HG03060 (cell line): Measurements from ENCODE around the gene ADCY7.
"Not testable (repeated sequence)": the region's sequence is repeated elsewhere in the genome, so short reads cannot be mapped to it uniquely, and the experiment has no call there.

Experiments
- ATAC-seq: cut with Tn5 transposase; IDR thresholded peaks from one replicate; pipeline ENCODE4 v1.9.1; 2021; ENCODE audit warnings: low read depth, moderate number of reproducible peaks; ENCODE audit not compliant: unreplicated experiment

The ADCY7 gene

GRCh38 chr16:50329446-50330189 lies 63.3 kb downstream of the ADCY7 start:
- ATAC-seq, result no peak

DNA sequence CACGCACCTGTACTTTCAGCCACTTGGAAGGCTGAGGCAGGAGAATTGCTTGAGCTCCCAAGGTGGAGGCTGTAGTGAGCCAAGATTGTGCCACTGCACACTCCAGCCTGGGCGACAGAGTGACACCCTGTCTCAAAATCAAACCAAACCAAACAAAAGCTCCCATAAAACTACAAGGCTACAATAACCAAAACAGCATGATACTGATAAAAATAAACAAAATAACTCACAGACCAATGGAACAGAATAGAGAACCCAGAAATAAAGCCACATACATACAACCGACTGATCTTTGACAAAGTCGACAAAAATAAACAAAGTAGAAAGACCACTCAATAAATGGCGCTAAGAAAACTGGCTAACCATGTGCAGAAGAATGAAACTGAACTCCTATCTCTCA lies 65.2 kb downstream of the ADCY7 start:
- ATAC-seq, result no peak

- ATAC-seq, result no peak
These were observed 66.2 kb downstream of the ADCY7 start for GRCh38 chr16:50332599-50332998.

GRCh38 chr16:50334106-50334975 lies 68.0 kb downstream of the ADCY7 start:
- ATAC-seq, result no peak

GRCh38 chr16:50335196-50335958 lies 69.0 kb downstream of the ADCY7 start:
- ATAC-seq, result no peak

GRCh38 chr16:50336884-50337283 lies 70.5 kb downstream of the ADCY7 start:
- ATAC-seq, result no peak

- no peak for ATAC-seq
These were observed 72.2 kb downstream of the ADCY7 start for GRCh38 chr16:50338371-50339231.

GRCh38 chr16:50340578-50340977 lies 74.2 kb downstream of the ADCY7 start:
- no peak for ATAC-seq

DNA sequence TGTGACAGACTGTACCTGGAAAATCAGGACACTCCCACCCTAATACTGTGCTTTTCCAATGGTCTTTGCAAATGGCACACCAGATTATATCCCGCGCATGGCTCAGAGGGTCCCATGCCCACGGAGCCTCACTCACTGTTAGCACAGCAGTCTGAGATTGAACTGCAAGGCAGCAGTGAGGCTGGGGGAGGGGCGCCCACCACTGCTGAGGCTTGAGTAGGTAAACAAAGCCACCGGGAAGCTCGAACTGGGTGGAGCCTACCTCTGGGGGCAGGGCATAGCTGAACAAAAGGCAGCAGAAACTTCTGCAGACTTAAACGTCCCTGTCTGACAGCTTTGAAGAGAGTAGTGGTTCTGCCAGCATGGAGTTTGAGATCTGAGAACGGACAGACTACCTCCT lies 77.2 kb downstream of the ADCY7 start:
- ATAC-seq, result not testable (repeated sequence)

GRCh38 chr16:50345210-50345609 lies 78.9 kb downstream of the ADCY7 start:
- not testable (repeated sequence) for ATAC-seq

- ATAC-seq, result no peak
These were observed 84.8 kb downstream of the ADCY7 start for GRCh38 chr16:50351116-50351515.

DNA sequence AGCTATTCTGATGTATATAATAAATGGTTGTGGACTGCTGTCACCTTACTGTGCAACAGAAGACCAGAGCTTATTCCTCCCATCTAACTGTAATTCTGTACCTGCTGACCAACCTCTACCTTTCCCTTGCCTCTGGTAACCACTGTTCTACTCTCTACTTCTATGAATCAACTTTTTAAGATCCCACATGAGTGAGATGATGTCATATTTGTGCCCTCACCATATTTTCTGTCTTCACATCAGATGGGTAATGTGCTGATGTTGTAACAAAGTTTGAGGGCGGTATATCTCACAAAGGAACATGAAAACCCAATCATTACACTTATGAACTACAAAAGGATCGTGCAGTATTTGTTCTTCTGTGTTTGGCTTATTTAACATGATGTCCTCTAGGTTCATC lies 85.6 kb downstream of the ADCY7 start:
- ATAC-seq, result no peak

DNA sequence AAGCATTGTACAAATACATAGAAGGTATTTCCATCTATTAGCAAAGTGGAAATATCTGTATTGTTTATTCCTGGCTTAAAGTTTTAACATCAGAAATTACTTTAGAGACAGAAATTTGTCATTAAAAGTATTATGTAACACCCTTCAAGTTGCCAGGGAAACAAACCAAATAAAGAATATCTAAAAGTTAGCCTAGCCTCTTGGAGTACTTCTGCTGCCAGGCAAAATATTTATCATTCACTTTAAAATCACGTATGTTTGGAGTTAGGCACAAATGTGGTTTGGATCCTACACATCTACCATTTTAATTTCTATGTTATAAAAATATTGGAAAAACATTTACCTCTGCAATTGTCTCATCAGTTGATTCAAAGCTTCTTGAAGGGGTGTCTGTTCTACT lies 87.7 kb downstream of the ADCY7 start:
- ATAC-seq, result no peak

DNA sequence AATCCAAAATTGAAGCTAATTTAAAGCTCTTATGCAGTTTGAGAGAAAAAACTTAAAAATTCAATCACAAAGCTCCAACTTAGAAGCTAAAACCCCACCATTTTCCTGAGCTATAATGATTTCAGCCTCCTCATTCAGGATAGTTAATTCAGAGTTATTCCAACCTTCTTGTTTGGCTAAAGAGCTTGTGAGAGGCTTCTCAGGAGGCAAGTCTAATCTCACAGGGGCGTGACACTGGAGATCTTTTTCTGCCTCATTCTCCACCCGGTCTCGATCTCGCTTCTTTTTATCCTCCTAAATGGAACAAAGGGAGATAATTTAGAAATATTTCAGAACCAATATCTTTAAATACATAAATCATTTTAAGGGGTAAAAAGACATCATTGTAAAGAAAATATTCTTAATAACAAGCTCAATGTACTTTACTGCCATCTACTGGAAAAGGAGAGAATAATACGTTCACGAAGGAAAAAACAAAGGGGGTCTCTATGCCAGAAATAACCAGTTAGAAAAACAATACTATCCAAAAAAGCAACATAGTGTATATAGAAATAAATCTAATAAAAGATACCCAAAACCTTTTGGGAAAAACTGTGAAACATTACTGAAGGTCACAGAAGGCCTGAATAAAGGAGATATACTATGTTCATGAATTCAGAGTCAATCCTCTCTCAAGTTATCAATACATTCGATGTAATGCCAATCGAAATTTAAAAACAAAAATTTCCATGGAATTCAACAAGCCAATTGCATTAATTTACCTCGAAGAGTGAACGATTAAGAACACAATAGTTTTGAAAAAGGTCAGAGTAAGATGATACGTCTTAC lies 88.5 kb downstream of the ADCY7 start:
- ATAC-seq, result no peak

- no peak for ATAC-seq
These were observed 93.3 kb downstream of the ADCY7 start for GRCh38 chr16:50359626-50360025.

DNA sequence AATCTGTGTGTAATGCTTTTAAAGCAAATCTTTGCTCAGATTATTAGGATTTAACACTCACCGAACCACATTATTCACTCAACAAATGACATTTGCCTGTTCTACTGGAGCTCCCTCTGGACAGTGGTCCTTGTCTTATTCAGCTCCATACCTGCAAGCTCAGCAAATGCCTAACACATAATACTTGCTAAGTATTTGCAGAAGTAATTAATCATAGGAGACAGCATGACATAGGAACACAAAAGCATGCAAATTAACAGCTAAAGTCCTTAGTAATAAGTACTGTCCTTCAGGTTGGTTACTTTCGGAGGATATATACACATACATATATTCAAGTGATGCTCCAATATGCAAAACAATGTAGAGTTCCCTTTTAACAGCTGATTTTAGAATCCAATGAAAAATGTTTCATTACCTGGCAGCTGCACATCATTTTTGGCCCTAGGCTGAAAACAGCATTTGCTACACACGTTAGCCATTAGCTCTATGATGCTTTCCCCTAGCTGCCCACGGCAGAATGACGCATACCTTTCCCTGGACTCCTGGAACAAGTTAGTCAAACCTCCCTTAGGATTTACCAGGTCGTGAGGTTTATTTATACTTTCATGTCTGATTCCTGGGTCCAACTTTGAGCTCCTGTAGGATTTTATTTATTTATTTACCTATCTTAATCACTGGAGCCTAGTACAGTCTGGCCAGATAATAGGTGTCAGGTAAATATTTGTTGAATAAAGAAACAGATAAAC lies 93.9 kb downstream of the ADCY7 start:
- no peak for ATAC-seq

GRCh38 chr16:50360779-50361178 lies 94.4 kb downstream of the ADCY7 start:
- no peak for ATAC-seq

DNA sequence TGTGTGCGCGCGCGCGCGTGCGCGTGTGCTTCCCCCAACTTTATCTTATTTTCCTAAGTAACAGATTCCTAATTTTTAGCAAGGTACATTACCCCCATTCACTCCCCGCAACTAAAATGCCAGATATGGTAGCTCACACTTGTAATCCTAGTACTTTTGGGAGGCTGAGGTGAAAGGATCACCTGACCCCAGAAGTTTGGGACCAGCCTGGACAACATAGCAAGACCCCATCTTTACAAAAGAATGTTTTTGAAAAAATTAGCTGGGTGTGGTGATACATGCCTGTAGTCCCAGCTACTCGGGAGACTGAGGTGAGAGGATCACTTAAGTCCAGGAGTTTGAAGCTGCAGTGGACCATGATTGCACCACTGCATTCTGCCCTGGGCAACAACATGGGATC lies 97.3 kb downstream of the ADCY7 start:
- ATAC-seq, result no peak
